Stimulated activated CD8-positive, alpha-beta memory T cell treated with anti-CD3 and anti-CD28 coated beads, Interleukin-4, amount 100 ng/mL, for 24 hours (primary cell): ENCODE results near the gene C1QTNF9B.

ENCODE experiments used
- DNase-seq: peaks from one replicate; pipeline ENCODE4 v3.0.0-alpha.2; 2020; ENCODE audit warnings: low read depth

The C1QTNF9B gene

GRCh38 chr13:23856008-23856750 is 41.1 kb downstream of the C1QTNF9B start:
- DNase-seq = no peak

GRCh38 chr13:23855360-23855759 is 41.9 kb downstream of the C1QTNF9B start:
- DNase-seq = no peak

GRCh38 chr13:23852351-23852750 is 45.0 kb downstream of the C1QTNF9B start:
- DNase-seq = no peak

GRCh38 chr13:23851106-23851505 is 46.2 kb downstream of the C1QTNF9B start:
- no peak for DNase-seq

- DNase-seq = no peak
Measured at GRCh38 chr13:23850134-23850533, 47.2 kb downstream of the C1QTNF9B start.

- no peak for DNase-seq
Measured at GRCh38 chr13:23849670-23850069, 47.6 kb downstream of the C1QTNF9B start.

DNA sequence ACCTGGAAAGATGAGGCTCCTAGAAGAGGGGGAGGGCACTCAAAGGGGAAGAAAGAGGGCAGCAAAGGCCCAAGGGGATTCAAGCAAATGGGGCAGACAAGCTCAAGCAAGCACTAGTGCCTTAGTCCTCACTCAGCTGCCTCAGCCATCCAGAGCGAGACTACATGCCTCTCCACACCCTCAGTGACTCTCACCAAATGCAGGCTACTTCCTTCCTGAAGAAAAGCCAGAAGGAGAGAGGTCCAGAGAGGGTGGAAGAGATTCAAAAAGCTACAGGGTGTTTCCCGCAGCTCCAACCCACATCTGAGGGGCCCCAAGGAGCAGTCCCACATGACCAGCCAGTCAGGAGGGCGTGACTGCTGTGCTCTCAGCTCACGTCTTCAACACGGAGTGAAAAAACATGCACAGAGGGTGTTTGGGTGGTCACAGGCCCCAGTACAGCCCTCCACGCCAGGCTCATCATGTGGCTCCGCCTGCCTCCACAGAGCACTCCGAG is 48.6 kb downstream of the C1QTNF9B start:
- DNase-seq = no peak

DNA sequence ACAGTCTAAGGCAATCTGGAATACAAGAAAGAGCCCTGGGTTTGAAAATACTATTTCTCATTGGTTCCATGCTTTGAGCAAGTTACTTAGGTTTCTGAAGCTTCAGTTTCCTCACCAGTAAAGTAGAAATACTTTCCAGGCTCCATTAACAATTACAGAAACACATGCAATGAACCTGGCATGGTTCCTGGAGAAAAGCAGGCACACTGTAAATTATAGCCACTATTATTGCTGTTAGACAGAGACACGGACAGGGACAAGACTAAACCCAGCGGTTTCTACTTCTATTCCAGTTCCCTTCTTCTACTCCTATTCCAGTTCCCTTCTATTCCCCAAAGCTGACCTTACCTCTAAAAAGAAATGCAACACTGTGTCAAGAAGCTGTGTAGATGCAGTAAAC is 49.3 kb downstream of the C1QTNF9B start:
- no peak for DNase-seq

GRCh38 chr13:23847497-23847896 is 49.8 kb downstream of the C1QTNF9B start:
- DNase-seq = no peak

DNA sequence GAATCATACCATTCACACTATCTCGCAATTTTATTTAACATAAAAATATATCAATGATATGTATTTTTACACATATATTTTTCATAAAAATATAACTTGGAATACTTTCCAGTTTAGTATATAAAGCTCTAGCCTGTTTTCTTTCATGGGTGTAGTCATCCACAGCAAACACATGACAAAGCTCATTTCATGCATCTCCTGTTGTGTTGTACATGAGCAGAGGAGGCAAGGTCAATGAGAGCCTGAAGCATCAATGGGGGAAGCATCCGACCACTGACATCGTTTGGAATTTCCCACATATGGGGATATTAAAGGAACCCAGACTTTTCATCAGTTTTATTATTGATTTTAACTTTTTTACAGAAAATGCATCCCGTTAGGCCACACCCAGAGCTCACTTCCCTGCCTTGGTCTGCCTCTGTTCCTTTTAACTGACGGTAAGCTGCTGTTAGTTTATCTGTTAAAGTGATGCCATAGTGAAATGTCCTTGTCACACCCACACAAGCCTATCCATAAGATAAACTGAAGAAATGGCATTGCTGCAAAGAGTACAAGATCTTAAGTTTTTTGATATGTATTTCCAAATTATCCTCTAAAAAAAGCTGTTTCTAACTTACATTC is 52.1 kb downstream of the C1QTNF9B start:
- no peak for DNase-seq

DNA sequence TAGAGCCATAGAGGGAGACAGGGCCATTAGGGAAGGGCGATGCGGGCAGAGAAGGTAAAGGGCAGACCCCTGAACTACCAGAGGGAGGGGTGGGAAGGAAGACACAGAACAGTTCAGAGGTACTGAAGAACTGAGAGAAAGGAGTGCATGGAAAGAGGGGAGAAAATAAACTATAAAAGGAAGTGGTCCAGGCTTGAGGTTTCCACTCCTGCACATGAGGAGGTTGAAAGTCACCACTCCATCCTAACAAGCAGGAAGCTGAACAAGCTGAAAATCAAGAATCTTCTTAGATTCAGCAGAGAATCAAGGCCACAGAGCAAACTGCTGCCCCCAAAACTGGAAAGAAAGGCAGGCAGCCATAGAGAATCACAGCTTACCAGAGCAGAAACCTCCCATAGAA is 53.2 kb downstream of the C1QTNF9B start:
- no peak for DNase-seq

GRCh38 chr13:23843436-23843835 is 53.9 kb downstream of the C1QTNF9B start:
- no peak for DNase-seq

DNA sequence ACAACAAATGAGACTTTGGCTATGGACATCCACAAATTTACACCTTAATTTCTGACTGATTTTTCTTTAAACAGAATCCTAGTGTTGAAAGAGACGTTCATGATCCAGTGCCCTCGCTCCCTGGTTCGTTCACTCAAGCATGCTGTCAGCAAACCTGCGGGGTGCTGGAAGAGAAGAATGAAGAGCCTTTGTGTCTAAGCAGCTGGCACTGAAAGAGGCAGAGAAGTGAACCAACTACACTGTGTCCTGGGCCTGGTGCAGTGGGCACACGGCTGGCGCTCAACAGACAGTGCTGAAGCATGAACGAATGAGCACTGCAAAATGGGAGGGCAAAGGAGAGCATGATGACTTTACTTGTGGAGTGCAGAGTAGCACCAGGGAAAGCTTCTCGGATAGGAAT is 54.9 kb downstream of the C1QTNF9B start:
- no peak for DNase-seq
